Endothelial cell of hepatic sinusoid (primary cell): ENCODE data around the gene BAK1.

Source experiments
- in situ Hi-C: cut with HindIII; loops from 2 replicates; pipeline ENCODE4 v1.10.0; 2017; ENCODE audit warnings: low sequenced_read_pairs

BAK1 gene

DNA sequence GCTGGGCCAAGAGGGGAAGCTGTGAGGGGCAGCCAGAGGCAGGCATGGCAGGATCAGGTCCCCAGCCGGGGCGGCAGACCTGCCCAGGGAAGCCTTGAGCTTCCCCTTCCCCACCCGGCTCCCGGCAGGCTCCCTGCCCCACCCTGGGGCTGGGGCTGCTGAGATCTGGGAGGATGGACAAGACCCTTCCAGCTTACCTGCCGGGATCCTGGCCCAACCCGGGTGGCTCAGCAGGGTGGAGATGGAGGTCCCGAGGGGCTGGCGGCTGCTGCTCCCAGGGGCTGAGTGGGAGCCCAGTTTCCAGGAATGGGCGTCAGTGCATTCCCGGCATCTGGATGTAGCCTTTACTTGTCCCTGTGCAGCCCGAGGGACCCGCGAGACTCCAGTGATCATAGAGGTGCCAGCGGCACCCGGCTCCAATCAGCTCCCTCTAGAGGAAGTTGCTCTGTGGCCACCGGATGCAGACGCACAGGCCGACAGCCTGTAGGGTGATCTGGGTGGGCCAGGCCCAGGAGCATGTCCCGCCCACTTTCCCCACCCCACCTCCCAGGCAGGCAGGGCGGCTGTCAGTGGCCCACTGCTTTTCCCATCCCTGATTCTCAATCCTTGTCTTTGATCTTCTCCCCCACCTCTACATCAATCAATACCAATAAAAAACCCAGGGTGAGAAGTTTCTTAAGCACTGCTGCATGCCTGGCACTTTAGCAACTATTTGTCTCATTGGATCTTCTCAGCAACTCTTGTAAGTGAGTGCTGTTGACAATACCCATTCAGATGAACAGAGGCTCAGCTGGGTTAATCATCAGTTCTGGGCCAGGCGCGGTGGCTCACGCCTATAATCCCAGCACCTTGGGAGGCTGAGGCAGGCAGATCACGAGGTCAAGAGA lies at the start of gene BAK1:
Gene BAK1 (minus strand): TSS at position 449 of the 887 bp plus-strand sequence. CDS start 2,672 bp downstream, outside the sequence.
- in situ Hi-C loops, result no loop called here

DNA sequence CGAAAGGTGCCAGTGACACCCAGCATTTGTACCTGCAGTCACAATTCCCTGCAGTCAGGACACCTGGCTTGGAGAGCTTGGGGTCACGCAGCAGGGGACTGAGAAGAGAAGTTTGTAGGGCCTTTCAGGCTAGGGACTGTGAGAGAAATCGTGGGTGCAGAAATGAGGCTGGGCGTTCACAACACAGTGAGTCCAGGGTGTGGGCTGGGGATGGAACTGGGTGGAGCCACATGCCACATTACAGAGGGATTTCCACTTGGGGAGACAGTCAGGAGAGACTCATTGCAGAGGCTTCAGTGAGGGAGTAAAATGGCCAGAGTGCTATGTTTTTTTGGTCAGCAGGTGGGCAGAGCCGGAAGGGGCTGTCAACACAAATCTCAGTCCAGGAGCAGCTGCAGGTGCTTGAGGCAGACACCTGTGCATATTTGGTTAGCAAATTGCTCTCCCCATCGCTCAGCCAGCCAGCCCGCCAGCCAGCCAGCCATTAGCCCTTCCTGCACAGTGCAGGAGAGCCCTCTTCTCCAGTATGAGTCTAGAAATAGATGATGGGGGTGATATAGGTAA lies 48.4 kb upstream of the BAK1 start:
- in situ Hi-C loops, result no loop called here

- in situ Hi-C loops, result no loop called here
These were observed 47.8 kb upstream of the BAK1 start for GRCh38 chr6:33627876-33628275.

DNA sequence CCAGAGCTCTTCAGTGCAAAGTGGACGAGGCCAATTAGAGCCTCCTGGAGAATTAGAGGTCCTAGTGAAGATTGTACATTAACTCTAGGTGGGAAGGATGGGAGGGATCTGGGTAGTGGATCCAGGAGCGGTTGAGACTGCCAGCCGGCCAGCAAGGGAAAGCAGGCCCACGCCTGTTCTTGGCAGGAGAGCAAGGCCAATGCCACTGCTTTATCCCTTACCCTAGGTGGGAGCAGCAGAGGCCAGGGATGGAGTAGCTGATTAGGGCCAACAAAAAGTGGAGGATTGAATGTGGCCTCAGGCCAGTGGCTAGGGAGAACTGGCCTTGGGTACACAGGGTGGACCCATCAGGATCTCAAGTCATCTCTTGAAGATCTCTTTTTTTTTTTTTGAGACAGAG lies 44.8 kb upstream of the BAK1 start:
- in situ Hi-C loops, result no loop called here

- in situ Hi-C loops, result no loop called here
These were observed 43.9 kb upstream of the BAK1 start for GRCh38 chr6:33623895-33624381.

- in situ Hi-C loops, result no loop called here
These were observed 42.7 kb upstream of the BAK1 start for GRCh38 chr6:33622456-33623431.

GRCh38 chr6:33621711-33622388 lies 41.8 kb upstream of the BAK1 start:
- in situ Hi-C loops, result no loop called here

GRCh38 chr6:33620856-33621710 lies 41.0 kb upstream of the BAK1 start, which contains the start of gene ITPR3:
TSS of gene ITPR3 (plus strand) at chr6:33621322. CDS start at chr6:33621603, 281 bp downstream.
- in situ Hi-C loops, result no loop called here

GRCh38 chr6:33620158-33620855 lies 40.2 kb upstream of the BAK1 start:
- in situ Hi-C loops, result no loop called here

DNA sequence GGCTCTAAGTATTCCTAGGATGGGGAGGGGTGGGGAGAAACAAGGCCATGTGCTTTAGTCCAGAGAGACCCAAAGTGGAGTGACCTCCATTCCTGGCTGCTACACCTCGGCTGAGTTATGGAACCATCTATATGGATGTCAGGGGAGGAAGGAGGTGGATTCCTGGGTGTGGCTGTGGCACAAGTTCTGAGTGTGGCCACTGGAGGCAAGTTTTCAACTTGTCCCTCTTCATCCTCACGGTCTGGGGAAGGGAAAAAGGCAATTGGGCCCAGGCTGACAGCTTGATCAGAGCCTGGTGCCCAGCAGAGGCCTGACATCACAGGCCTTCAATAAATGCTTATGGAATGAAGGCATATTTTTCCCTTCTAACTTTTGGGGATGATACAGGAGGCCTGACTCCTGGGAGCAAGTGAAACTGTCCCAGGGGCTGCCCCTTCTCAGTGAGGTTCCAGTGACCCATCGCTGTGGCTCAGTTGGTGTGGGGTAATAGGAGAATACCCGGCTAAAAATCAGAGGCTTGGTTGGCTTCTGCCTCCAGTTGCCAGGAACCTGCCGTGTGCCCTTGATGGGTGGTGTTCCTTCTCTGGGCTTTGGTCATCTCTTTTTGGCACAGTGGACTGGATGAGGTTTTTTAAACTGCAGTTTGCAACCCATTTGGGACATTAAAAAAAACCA lies 39.2 kb upstream of the BAK1 start:
- in situ Hi-C loops, result no loop called here

DNA sequence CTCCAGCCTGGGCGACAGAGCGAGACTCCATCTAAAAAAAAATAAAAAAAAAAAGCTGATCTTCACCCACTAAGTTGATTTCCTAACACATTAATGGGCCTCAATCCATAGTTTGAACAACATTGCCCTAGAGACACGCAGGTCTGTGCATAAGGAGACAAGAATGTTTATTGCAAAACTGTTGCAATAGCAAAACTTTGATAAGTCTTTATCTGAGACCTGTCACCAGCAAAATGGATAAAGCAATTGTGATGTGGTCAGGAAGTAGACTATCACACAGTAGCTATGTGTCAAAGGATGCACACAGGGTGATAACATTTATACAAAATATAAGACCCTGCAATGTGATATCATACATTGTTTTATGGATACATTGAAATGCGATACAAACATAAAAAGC lies 36.8 kb upstream of the BAK1 start:
- in situ Hi-C loops, result no loop called here

DNA sequence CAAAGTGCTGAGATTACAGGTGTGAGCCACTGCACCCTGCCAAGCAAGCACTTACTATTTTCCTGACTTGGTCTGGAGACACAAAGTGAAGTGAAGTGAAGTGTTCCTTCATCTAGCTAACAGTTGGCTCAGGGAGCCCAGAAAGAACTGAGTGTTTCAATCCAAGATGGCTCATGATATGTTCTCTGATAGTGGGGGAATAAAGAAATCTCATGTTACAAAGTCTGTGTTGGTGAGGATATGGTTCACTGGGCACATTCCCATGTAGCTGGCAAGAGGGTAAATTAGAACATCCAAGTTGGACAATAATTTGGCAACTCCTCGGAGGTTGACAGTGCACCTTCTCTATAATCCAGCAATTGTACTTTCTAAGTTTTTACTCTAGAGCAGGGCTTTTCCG lies 36.0 kb upstream of the BAK1 start:
- in situ Hi-C loops, result no loop called here

GRCh38 chr6:33613795-33614168 lies 33.7 kb upstream of the BAK1 start:
- in situ Hi-C loops, result no loop called here

DNA sequence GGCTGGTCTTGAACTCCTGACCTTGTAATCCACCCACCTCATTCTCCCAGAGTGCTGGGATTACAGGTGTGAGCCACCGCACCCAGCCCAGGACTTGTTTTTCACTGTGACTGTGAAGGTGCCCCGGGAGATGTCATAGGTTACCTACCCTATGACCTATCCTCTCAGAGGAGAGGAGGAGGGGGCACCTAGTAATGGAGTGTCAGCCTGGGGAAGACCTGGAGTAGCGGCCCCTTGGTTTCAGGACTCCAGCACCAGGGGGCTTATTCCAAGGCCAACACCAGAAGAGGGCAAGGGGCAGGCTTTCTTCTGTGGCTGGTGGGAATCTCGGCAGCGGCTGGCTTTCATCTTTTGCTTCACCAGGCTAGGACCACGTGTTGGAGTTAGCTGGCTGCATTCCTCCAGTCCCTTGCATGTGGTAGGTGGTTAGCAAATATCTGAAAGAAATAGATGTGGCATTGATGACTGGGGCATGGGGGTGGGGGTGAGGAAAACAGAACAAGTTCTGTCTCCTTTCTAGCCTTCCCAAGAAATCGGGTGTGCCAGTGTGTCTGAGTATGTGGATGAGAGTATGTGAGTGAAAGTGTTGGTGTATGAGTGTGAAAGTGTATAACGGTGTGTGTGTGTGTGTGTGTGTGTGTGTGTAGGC lies 33.2 kb upstream of the BAK1 start:
- in situ Hi-C loops, result no loop called here

DNA sequence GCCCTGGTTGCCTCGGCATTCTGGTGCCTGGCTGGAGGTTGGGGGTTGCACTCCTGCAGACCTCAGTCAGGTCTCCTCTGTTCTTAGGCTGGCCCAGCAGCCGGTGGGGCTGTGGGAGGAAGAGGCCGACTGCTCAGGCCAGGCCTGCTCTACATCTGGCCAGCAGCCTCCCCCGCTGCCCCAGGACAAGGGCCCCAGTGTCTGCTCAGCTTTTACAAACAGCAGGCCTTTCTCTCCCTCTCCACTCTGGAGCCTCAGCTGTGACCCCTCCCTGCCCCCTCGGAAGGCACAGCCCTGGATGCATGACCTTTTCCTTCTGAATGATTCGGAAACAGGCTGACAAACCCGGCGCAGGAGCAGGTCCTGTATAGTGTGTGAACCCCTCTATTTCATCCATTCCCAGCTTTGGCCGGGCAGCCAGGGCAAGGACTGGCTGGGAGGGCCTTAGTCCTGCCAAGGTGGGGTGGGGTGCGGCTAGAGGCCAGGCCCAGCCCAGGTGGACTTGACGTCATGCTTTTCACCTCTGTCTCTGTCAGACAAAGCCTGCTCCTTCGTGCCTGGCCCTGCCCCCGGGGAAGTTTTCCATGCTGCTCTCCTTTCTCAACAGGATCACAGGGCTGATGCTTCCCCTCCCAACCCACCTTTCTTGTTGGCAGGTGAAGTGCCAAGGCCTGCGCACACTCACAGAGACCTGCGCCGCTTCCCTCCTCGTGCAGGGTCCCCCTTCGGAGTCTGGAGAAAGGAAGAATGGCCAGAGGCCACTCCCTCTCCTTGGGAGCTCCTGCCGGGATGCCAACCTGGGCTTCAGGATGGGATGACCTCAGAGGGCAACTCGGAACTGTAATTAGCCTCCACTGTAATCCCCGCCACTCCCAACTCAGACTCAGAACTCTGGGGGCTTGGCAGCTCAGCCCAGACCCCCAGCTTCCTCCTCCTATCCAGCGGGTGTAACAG lies 31.0 kb upstream of the BAK1 start:
- in situ Hi-C loops, result no loop called here

DNA sequence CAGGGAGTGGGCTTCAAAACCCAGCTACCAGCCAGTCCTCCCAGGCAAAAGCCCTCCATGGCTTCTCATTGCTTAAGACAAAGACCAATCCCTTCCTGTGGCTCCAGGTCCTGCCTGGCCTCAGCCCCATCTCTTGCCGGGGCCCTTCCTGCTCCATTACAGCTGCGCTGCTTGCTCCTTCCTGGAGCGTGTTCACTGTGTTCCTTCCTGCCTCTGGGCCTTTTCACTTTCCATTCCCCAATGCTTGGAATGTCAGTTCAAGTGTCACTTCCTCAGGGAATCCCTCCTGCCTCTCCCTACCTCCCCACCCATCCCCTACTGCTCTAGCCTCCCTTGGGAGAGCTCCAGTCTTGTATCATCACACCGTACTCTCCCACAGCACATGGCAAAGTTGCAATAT lies 30.0 kb upstream of the BAK1 start:
- in situ Hi-C loops, result no loop called here

DNA sequence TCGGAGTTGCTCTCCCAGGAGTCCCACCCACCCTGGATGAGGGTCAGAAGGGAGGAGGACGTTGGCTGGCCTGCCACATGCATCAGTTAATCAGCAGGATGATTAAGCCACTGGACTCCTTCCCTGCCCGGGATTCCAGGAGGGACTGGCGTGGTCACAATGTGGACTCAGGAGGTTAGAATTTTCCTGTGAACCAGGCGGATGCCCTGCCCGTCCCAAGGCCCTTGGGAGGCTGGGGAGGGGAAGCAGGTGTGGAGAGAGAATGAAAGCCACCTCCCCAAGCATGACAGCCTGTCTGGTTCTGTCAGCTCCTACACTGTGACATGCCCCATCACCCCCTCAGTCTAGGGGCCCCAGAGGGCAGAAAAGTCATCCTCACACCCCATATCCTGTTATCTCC lies 29.5 kb upstream of the BAK1 start:
- in situ Hi-C loops, result no loop called here
